DOHH2 (cell line): ENCODE measurements around the gene LAMC3.

Experiments
- H3F3A ChIP-seq: fragments of 200-600 bp; sonication (generic), shearing (Covaris generic); 2 replicates; pipeline ENCODE4 v1.6.0; 2016; ENCODE audit warnings: antibody characterized with exemption, mild to moderate bottlenecking; ENCODE audit not compliant: control insufficient read depth, insufficient read depth
- H3K27ac ChIP-seq: fragments of 200-600 bp; sonication (generic); 2 replicates; pipeline ENCODE4 v1.5.1; 2014; ENCODE audit warnings: low read depth, mild to moderate bottlenecking, low read length, moderate library complexity
- H3K27me3 ChIP-seq: fragments of 200-600 bp; sonication (generic); 2 replicates; pipeline ENCODE4 v1.6.1; 2014; ENCODE audit warnings: mild to moderate bottlenecking, low read length, mixed read lengths; ENCODE audit not compliant: control insufficient read depth
- H3K36me3 ChIP-seq: fragments of 200-600 bp; sonication (generic); 2 replicates; pipeline ENCODE4 v1.6.1; 2014; ENCODE audit warnings: mild to moderate bottlenecking, low read length, moderate library complexity, mixed read lengths; ENCODE audit not compliant: control insufficient read depth
- H3K4me1 ChIP-seq: fragments of 200-600 bp; sonication (generic); 2 replicates; pipeline ENCODE4 v1.6.1; 2014; ENCODE audit warnings: mild to moderate bottlenecking, low read length, mixed read lengths; ENCODE audit not compliant: control insufficient read depth
- H3K4me2 ChIP-seq: fragments of 200-600 bp; sonication (generic); 2 replicates; pipeline ENCODE4 v1.6.0; 2014; ENCODE audit warnings: mild to moderate bottlenecking, low read length, moderate library complexity
- H3K4me3 ChIP-seq: fragments of 200-600 bp; sonication (generic); 2 replicates; pipeline ENCODE4 v1.5.1; 2014; ENCODE audit warnings: mild to moderate bottlenecking, low read length, mixed read lengths
- H3K79me2 ChIP-seq: fragments of 200-600 bp; sonication (generic); 2 replicates; pipeline ENCODE4 v1.6.1; 2014; ENCODE audit warnings: mild to moderate bottlenecking, low read length, mixed read lengths; ENCODE audit not compliant: control insufficient read depth
- H3K9me2 ChIP-seq: fragments of 200-600 bp; sonication (generic); replicated peaks from 2 replicates; pipeline ENCODE4 v1.6.1; 2014; ENCODE audit warnings: mild to moderate bottlenecking, low read length, mixed read lengths; ENCODE audit not compliant: control insufficient read depth
- H3K9me3 ChIP-seq: fragments of 200-600 bp; sonication (generic); 2 replicates; pipeline ENCODE4 v1.6.1; 2014; ENCODE audit warnings: antibody characterized with exemption, low read length, mixed read lengths; ENCODE audit not compliant: control insufficient read depth, insufficient read depth
- H4K20me1 ChIP-seq: fragments of 200-600 bp; sonication (generic); 2 replicates; pipeline ENCODE4 v1.6.0; 2014; ENCODE audit warnings: low read depth, mild to moderate bottlenecking, antibody characterized with exemption, low read length, moderate library complexity; ENCODE audit not compliant: control insufficient read depth, insufficient read depth
- EZH2phosphoT487 ChIP-seq: fragments of 200-600 bp; sonication (generic); IDR thresholded peaks from 2 replicates; pipeline ENCODE4 v1.6.1; 2017; ENCODE audit warnings: borderline replicate concordance, mild to moderate bottlenecking, antibody characterized with exemption, low read length, moderate library complexity, mixed read lengths
- TF ChIP-seq, protein P1 (sequence below): fragments of 200-600 bp; sonication (generic); IDR thresholded peaks from one replicate; pipeline ENCODE4 v1.5.1; 2014; ENCODE audit warnings: antibody characterized with exemption, mild to moderate bottlenecking, low read depth, low read length; ENCODE audit not compliant: poor library complexity, severe bottlenecking

The LAMC3 gene

DNA sequence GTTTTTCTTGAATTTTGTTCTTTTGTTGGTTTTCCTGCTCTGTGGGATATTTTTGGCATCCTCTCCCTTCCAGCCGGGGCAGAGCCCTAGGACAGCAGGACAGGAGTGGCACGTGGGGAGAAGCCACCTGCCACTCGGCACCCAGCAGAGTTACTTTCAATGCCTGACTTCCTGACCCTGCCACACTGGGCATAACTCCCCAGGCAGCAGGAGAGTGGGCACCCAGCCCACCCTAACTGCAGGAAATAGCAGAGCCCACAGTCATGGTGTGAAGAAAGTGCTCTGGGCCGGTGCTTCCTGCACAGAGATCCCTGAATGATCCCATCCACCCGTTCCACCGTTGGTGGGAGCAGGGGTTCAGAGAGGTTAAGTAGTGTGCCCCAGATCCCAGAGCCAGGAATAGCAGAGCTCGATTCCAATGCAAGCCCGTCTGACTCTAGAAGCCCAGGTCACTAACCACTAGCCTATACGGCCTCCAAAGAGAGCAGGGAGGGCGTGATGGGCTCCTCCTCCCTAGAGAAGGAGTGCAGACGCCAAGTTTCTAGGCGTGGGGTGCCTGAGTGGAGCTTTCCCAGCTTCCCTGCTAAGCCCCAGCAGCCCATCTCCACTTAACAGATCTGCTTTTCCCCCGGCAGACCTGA, 108.3 kb downstream of the LAMC3 start:
- Histone ChIP-seq H3K9me3 (no peaks in the 10 kb centered on the region), H3K79me2 (no peaks in the 10 kb centered on the region), H3K36me3 (no peaks in the 10 kb centered on the region), H3K27me3 (peaks cover 24% of the 10 kb centered on the region; the same call in 1 of the 2 replicates), H3K27ac (no peak overlapping the region), H3K4me2 (no peak overlapping the region), H4K20me1 (no peaks in the 10 kb centered on the region), H3K9me2 (no peaks in the 10 kb centered on the region), H3F3A (no peaks in the 10 kb centered on the region), H3K4me3 (no peak overlapping the region), H3K4me1 (no peaks in the 10 kb centered on the region)
- TF ChIP-seq, protein P1, sequence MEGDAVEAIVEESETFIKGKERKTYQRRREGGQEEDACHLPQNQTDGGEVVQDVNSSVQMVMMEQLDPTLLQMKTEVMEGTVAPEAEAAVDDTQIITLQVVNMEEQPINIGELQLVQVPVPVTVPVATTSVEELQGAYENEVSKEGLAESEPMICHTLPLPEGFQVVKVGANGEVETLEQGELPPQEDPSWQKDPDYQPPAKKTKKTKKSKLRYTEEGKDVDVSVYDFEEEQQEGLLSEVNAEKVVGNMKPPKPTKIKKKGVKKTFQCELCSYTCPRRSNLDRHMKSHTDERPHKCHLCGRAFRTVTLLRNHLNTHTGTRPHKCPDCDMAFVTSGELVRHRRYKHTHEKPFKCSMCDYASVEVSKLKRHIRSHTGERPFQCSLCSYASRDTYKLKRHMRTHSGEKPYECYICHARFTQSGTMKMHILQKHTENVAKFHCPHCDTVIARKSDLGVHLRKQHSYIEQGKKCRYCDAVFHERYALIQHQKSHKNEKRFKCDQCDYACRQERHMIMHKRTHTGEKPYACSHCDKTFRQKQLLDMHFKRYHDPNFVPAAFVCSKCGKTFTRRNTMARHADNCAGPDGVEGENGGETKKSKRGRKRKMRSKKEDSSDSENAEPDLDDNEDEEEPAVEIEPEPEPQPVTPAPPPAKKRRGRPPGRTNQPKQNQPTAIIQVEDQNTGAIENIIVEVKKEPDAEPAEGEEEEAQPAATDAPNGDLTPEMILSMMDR, result no peak

DNA sequence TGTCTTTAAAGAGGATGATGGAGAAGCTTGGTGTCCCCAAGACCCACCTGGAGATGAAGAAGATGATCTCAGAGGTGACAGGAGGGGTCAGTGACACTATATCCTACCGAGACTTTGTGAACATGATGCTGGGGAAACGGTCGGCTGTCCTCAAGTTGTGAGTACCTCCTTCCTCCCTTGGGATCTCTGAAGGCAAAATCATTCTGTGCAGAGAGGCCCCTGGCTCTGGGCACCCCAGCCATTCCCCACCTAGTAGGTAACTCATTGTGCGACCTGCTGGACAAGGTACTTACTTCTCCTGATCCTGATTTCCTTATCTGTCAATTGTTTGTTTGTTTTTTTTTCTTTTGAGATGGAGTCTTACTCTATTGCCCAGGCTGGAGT, 108.8 kb downstream of the LAMC3 start:
- Histone ChIP-seq H3K27me3 (peaks cover 24% of the 10 kb centered on the region; the same call in 1 of the 2 replicates), H3K79me2 (no peaks in the 10 kb centered on the region), H3K4me1 (no peaks in the 10 kb centered on the region), H3K36me3 (no peaks in the 10 kb centered on the region), H4K20me1 (no peaks in the 10 kb centered on the region), H3K9me3 (no peaks in the 10 kb centered on the region), H3K27ac (no peak overlapping the region), H3K4me2 (no peak overlapping the region), H3K9me2 (no peaks in the 10 kb centered on the region), H3K4me3 (no peak overlapping the region), H3F3A (no peaks in the 10 kb centered on the region)
- TF ChIP-seq, protein P1, result no peak
- TF ChIP-seq EZH2phosphoT487, result no peak

DNA sequence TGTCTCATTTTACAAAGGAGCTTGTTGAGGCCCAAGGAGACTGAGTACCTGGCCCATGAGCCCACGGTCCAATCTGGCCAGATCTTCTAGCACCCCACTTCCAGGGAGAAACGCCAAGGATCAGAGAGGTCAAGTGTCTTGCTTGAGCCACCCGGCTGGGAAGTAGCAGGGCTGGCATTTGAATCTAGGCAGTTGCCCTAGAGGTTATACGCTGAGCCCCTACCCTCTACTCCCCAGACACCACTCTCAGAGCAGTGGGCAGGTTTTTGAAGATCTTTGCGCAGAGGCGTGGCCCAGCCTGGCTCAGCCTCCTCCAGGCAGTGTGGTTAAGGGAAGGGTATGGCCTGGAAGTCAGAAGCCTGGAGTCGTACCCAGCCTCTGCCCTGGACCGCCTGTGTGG, 110.6 kb downstream of the LAMC3 start:
- no peaks in the 10 kb centered on the region for H3K9me3 ChIP-seq
- no peaks in the 10 kb centered on the region for H4K20me1 ChIP-seq
- no peak overlapping the region for H3K27ac ChIP-seq
- no peak overlapping the region for H3K4me3 ChIP-seq
- peaks cover 2% of the 10 kb centered on the region for H3K79me2 ChIP-seq
- H3K4me2 ChIP-seq, result no peak overlapping the region
- H3K9me2 ChIP-seq, result no peaks in the 10 kb centered on the region
- 0 out of 2 replicates have a peak, but pooled peaks cover 2% of the 10 kb centered on the region for H3K4me1 ChIP-seq
- H3K36me3 ChIP-seq, result no peaks in the 10 kb centered on the region
- peaks cover 24% of the 10 kb centered on the region; the same call in 1 of the 2 replicates for H3K27me3 ChIP-seq
- H3F3A ChIP-seq, result no peaks in the 10 kb centered on the region
- TF ChIP-seq EZH2phosphoT487, result no peak
- TF ChIP-seq, protein P1, result no peak
